Memory B cell (primary cell): ENCODE measurements around the gene NEU4.

Experiments used
- ATAC-seq: fragments of 150-1000 bp; cut with Tn5 transposase; 2 replicates; pipeline ENCODE4 v1.10.0; 2021; ENCODE audit warnings: low read depth, mild to moderate bottlenecking, moderate library complexity
- DNase-seq, 2 donors: peaks; one replicate each; pipeline ENCODE4 v3.0.0; 2022; ENCODE audit warnings: low spot score in 2 of 2
- H3K27ac Mint-ChIP-seq: one replicate; pipeline ENCODE4 v1.8.0; 2022; ENCODE audit warnings: mild to moderate bottlenecking, moderate library complexity, mixed read lengths
- H3K27me3 Mint-ChIP-seq: one replicate; pipeline ENCODE4 v1.8.0; 2022; ENCODE audit warnings: mixed read lengths
- H3K36me3 Mint-ChIP-seq: one replicate; pipeline ENCODE4 v1.8.0; 2022; ENCODE audit warnings: mild to moderate bottlenecking, mixed read lengths
- H3K4me1 Mint-ChIP-seq: one replicate; pipeline ENCODE4 v1.8.0; 2022; ENCODE audit warnings: mixed read lengths
- H3K4me3 Mint-ChIP-seq: one replicate; pipeline ENCODE4 v1.8.0; 2022; ENCODE audit warnings: mild to moderate bottlenecking, moderate library complexity, mixed read lengths
- H3K9me3 Mint-ChIP-seq: one replicate; pipeline ENCODE4 v1.8.0; 2022; ENCODE audit warnings: mixed read lengths

Gene NEU4

DNA sequence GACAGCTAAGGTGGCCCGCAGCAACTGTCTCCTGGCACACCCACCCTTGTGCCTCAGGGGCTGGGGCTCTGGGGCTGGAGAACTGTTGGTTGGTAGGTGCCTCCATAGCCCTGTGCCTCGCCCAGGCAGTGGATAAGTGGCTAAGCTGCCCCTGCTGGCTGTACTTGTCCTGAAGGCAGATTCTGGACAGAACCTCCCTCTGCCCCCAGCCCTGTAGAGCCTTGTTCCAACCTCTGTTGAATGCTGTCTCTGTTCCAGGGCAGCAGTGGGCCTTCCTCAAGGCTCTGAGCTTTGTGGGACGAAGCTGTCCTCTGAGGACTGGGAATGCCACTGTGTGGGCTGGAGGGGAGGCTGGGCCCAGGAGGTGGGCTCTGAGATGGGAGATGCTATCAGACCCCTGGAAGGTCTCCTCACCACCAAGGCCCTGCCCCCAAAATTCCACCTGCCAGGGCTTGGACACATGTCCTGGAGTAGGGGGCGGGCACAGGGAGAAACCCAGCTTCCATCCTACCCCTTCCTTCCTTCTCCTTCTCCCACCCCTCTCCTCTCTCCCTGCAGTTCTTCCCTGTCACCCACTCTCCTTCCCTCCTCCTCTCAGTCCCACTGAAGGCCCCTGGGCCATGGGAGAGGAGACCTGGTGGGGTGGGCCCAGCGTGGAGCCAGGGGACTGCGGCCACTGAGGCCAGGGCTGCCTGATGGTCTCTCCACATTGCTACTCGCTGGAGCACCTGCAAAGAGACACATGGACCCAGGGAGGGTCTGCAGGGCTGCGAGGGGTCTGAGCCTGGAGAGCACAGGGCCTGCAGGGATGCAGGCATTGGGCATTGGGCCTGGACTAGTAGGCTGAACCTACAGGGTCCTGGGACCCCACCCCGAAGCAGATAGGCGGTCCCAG lies 51.4 kb downstream of the NEU4 start:
- Mint-ChIP-seq H3K36me3 (peaks cover 4% of the 10 kb centered on the region), H3K27me3 (peaks cover 27% of the 10 kb centered on the region), H3K4me1 (peaks cover 37% of the 10 kb centered on the region), H3K9me3 (no peaks in the 10 kb centered on the region), H3K27ac (peak overlapping the region; percentile 94), H3K4me3 (peak overlapping the region; percentile 47)
- DNase-seq (peak in 1 of 2 donors; percentile 49), ATAC-seq (peak; percentile 30)

GRCh38 chr2:241861264-241861663 lies 52.3 kb downstream of the NEU4 start:
- peaks cover 32% of the 10 kb centered on the region for H3K27me3 Mint-ChIP-seq
- ATAC-seq (no peak), DNase-seq (no peak)
- no peaks in the 10 kb centered on the region for H3K9me3 Mint-ChIP-seq
- peaks cover 6% of the 10 kb centered on the region for H3K36me3 Mint-ChIP-seq
- peaks cover 43% of the 10 kb centered on the region for H3K4me1 Mint-ChIP-seq
- H3K27ac Mint-ChIP-seq, result peak overlapping the region; percentile 83
- H3K4me3 Mint-ChIP-seq, result peak overlapping the region; percentile 41

- H3K27ac Mint-ChIP-seq, result no peak overlapping the region
- peaks cover 6% of the 10 kb centered on the region for H3K36me3 Mint-ChIP-seq
- no peaks in the 10 kb centered on the region for H3K9me3 Mint-ChIP-seq
- no peak overlapping the region for H3K4me3 Mint-ChIP-seq
- DNase-seq (no peak), ATAC-seq (no peak)
- peaks cover 43% of the 10 kb centered on the region for H3K4me1 Mint-ChIP-seq
- H3K27me3 Mint-ChIP-seq, result peaks cover 32% of the 10 kb centered on the region
These were observed 53.1 kb downstream of the NEU4 start for GRCh38 chr2:241862093-241862492.

DNA sequence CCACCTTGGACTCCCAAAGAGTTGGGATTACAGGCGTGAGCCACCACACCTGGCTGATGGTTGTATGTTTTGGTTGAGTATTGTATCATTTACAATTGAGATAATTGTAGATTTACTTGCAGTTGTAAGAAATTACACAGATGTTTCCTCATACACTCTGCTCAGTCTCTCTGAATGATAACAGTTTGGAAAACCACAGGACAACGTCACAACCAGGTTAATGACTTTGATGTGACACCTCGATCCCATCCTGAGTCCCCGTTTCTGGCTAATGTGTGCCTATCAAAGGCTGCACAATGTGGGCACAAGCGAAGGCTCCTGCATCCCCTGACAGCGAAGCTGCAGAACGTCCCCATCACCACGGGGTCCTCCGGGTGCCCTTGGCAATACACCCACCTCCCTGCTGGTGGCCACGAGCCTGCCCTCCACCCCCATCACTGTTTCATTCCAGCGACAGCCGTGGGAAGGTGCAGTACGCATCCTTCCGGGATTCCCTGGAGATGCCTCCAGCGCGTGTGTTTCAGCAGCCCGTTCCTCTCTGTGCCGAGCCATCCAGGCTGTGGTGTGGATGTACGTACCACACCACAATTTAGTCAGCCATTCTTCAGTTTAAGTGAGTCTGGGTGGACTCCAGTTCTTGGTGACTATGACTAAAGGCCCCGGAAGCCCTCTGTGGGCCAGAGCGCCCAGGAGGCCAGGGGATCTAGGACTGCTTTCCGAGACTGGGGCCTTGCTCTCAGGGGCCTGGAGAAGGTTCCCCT lies 54.0 kb downstream of the NEU4 start:
- Mint-ChIP-seq H3K36me3 (peaks cover 6% of the 10 kb centered on the region), H3K4me1 (peaks cover 43% of the 10 kb centered on the region), H3K27ac (no peak overlapping the region), H3K9me3 (no peaks in the 10 kb centered on the region), H3K4me3 (peak overlapping the region; percentile 4), H3K27me3 (peaks cover 32% of the 10 kb centered on the region)
- DNase-seq (no peak), ATAC-seq (no peak)

DNA sequence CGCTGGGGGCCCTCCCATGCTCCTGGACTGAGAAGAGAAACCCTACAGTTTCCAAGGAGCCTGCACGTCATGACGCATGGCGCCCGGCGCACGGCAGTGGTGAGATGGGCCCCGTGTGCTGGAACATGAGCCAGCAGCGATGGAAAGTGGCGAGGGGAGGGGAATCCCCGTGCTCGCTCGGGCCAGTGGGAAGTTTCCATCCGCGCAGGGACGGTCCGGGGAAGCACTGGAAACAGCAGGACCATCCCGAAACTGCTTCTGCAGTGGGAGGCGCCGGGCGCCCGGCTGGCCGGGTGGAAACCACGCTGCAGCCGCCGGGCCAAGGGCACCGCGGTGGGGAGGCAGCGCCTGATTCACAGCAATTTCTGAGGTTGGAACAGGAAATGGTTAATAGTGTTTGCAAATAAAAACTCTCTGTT lies 54.6 kb downstream of the NEU4 start:
- Mint-ChIP-seq H3K9me3 (no peaks in the 10 kb centered on the region), H3K4me3 (peak overlapping the region; percentile 4), H3K27ac (no peak overlapping the region), H3K27me3 (peaks cover 32% of the 10 kb centered on the region), H3K36me3 (peaks cover 6% of the 10 kb centered on the region), H3K4me1 (peaks cover 45% of the 10 kb centered on the region)
- DNase-seq (no peak), ATAC-seq (no peak)

DNA sequence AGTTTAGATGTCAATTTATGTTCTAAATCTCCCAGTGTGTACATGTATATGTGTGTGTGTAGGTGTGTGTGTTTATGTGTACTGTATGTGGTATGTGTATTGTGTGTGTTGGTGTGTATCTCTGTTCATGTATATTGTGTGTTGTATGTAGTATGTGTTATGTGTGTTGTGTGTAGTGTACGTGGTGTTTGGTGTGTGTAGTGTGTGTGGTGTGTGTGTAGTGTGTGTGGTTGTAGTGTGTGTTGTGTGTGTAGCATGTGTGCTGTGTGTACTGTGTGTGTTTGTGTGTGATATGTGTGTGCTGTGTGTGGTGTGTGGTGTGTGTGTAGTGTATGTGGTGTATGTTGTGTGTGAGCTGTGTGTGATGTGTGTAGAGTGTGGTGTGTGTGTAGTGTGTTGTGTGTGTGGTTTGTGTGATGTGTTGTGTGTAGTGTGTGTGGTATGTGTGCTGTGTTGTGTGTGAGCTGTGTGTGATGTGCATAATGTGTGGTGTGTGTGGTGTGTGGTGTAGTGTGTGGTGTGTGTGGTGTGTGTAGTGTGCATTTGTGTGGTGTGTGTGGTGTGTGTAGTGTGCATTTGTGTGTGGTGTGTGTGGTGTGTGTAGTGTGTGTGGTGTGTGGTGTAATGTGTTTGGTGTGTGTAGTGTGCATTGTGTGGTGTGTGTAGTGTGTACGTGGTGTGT lies 55.3 kb downstream of the NEU4 start:
- H3K4me3 Mint-ChIP-seq, result no peak overlapping the region
- no peaks in the 10 kb centered on the region for H3K9me3 Mint-ChIP-seq
- H3K4me1 Mint-ChIP-seq, result peaks cover 42% of the 10 kb centered on the region

GRCh38 chr2:241864850-241865213 lies 55.8 kb downstream of the NEU4 start:
- no peak overlapping the region for H3K4me3 Mint-ChIP-seq
- peak overlapping the region; percentile 79 for H3K27ac Mint-ChIP-seq
- no peaks in the 10 kb centered on the region for H3K9me3 Mint-ChIP-seq
- H3K4me1 Mint-ChIP-seq, result peaks cover 37% of the 10 kb centered on the region
- H3K36me3 Mint-ChIP-seq, result peaks cover 6% of the 10 kb centered on the region
- H3K27me3 Mint-ChIP-seq, result peaks cover 32% of the 10 kb centered on the region
- ATAC-seq (no peak), DNase-seq (no peak)

More for the DNA sequence above, 55.3 kb downstream of the NEU4 start:
- no peak for DNase-seq
- Mint-ChIP-seq H3K27ac (peak overlapping the region; percentile 79), H3K27me3 (peaks cover 32% of the 10 kb centered on the region), H3K36me3 (peaks cover 6% of the 10 kb centered on the region)
- ATAC-seq, result no peak

DNA sequence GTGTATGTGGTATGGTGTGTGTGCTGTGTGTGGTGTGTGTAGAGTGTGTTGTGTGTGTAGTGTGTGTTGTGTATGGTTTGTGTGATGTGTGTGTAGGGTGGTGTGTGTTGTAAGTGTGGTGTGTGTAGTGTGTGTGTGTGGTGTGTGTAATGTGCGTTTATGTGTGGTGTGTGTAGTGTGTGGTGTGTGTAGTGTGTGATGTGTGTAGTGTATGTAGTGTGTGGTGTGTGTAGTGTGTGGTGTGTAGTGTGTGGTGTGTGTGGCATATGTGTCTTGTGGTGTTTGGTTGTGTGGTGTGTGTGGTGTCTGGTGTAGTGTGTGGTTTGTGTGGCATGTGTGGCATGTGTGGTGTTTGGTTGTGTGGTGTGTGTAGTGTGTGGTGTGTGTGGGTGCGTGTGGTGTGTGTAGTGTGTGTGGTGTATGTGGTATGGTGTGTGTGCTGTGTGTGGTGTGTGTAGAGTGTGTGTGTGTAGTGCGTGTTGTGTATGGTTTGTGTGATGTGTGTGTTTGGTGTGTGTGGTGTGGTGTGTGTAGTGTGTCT lies 56.5 kb downstream of the NEU4 start:
- Mint-ChIP-seq H3K36me3 (peaks cover 6% of the 10 kb centered on the region), H3K4me1 (peaks cover 37% of the 10 kb centered on the region), H3K4me3 (no peak overlapping the region), H3K27ac (peak overlapping the region; percentile 79), H3K9me3 (no peaks in the 10 kb centered on the region), H3K27me3 (peaks cover 32% of the 10 kb centered on the region)
- ATAC-seq (no peak), DNase-seq (no peak)

GRCh38 chr2:241865957-241866789 lies 57.2 kb downstream of the NEU4 start:
- Mint-ChIP-seq H3K27me3 (peaks cover 30% of the 10 kb centered on the region), H3K4me3 (no peak overlapping the region), H3K36me3 (peaks cover 6% of the 10 kb centered on the region), H3K4me1 (peaks cover 34% of the 10 kb centered on the region), H3K27ac (peak overlapping the region; percentile 79), H3K9me3 (no peaks in the 10 kb centered on the region)
- no peak for DNase-seq
- ATAC-seq, result peak; percentile 16
